NOMO-1 (cell line): ENCODE results near the gene CCDC116.
A peak's percentile ranks its signal among the peaks of the same experiment; 100 is the strongest.
"Not testable (repeated sequence)": the region's sequence is repeated elsewhere in the genome, so short reads cannot be mapped to it uniquely, and the experiment has no call there.

Experiments
- DNase-seq, 2 experiments: peaks; one replicate each; lab custom pipeline; 2025; ENCODE audit not compliant: unreplicated experiment in 2 of 2; lab: John Stamatoyannopoulos, UW

The CCDC116 gene

GRCh38 chr22:21632237-21632895, at the start of gene CCDC116:
Gene CCDC116 (plus strand): TSS chr22:21632760. CDS start chr22:21633182, 422 bp downstream.
- DNase-seq, result peak; percentile 85 to 90

- DNase-seq, result no peak
Measured at GRCh38 chr22:21582801-21583740, 49.5 kb upstream of the CCDC116 start.

- DNase-seq, result no peak
Measured at GRCh38 chr22:21585389-21585788, 47.2 kb upstream of the CCDC116 start.

GRCh38 chr22:21587803-21588611, 44.6 kb upstream of the CCDC116 start:
- peak in 1 of 2 experiments; percentile 3 for DNase-seq

GRCh38 chr22:21589396-21589795, 43.2 kb upstream of the CCDC116 start:
- DNase-seq, result no peak

GRCh38 chr22:21590809-21591641, 41.5 kb upstream of the CCDC116 start:
- no peak for DNase-seq

GRCh38 chr22:21591695-21592094, 40.9 kb upstream of the CCDC116 start:
- DNase-seq, result no peak

GRCh38 chr22:21592422-21592821, 40.1 kb upstream of the CCDC116 start:
- no peak for DNase-seq

- DNase-seq, result no peak
Measured at GRCh38 chr22:21593406-21594232, 38.9 kb upstream of the CCDC116 start.

- no peak for DNase-seq
Measured at GRCh38 chr22:21594865-21595452, 37.6 kb upstream of the CCDC116 start.

- not testable (repeated sequence) for DNase-seq
Measured at GRCh38 chr22:21596356-21597135, 36.0 kb upstream of the CCDC116 start.

- no peak for DNase-seq
Measured at GRCh38 chr22:21598302-21598701, 34.3 kb upstream of the CCDC116 start.

GRCh38 chr22:21599053-21599893, 33.3 kb upstream of the CCDC116 start:
- no peak for DNase-seq

GRCh38 chr22:21602579-21602978, 30.0 kb upstream of the CCDC116 start:
- DNase-seq, result no peak

- DNase-seq, result no peak
Measured at GRCh38 chr22:21603973-21604372, 28.6 kb upstream of the CCDC116 start.

GRCh38 chr22:21605887-21606564, 26.5 kb upstream of the CCDC116 start:
- DNase-seq, result no peak

GRCh38 chr22:21606775-21607174, 25.8 kb upstream of the CCDC116 start:
- DNase-seq, result no peak
